Sigmoid colon (tissue), 7 donors: ENCODE results near the gene ANO2. TPM values are rescaled to one million over a fixed set of nuclear protein-coding genes. Genes with fewer than 3 reads are reported as not detected.

Source experiments
- DNase-seq: peaks from one replicate; pipeline ENCODE4 v3.0.0-alpha.2; 2019
- H3K27ac ChIP-seq, 4 donors: fragments of 200-600 bp; sonication (generic); one replicate each; pipeline ENCODE4 v1.5.1; 2016 to 2019; ENCODE audit warnings: mild to moderate bottlenecking in 1 of 4
- H3K27me3 ChIP-seq, 3 donors: fragments of 200-600 bp; sonication (generic); one replicate each; pipeline ENCODE4 v1.5.1; 2019; ENCODE audit warnings: mild to moderate bottlenecking in 1 of 3
- H3K36me3 ChIP-seq, 4 donors: fragments of 200-600 bp; sonication (generic); one replicate each; pipeline ENCODE4 v1.5.1; 2016 to 2019
- H3K4me1 ChIP-seq, 4 donors: fragments of 200-600 bp; sonication (generic); one replicate each; pipeline ENCODE4 v1.5.1; 2017 to 2019
- H3K4me3 ChIP-seq, 4 donors: fragments of 200-600 bp; sonication (generic); one replicate each; pipeline ENCODE4 v1.5.1; 2017 to 2019; ENCODE audit warnings: mild to moderate bottlenecking in 2 of 4, moderate library complexity in 1 of 4
- H3K9me3 ChIP-seq, 4 donors: fragments of 200-600 bp in 3 of 4; sonication (generic) in 3 of 4; one replicate each; pipeline versions ENCODE4 v1.5.1 to v1.6.1; 2013 to 2019
- CTCF ChIP-seq, 4 experiments: fragments of 450-650 bp in 3 of 4; fragments of 200-600 bp in 1 of 4; IDR thresholded peaks; one replicate each; pipeline ENCODE4 v1.5.1; 2016 to 2019; ENCODE audit warnings: antibody characterized with exemption in 4 of 4, mild to moderate bottlenecking in 3 of 4, moderate library complexity in 2 of 4
- EP300 ChIP-seq, 4 donors: sonication (generic); formaldehyde crosslinking; IDR thresholded peaks; one replicate each; pipeline ENCODE4 v1.6.1; 2017; ENCODE audit warnings: antibody characterized with exemption in 4 of 4
- POLR2A ChIP-seq, 2 donors: fragments of 450-650 bp; IDR thresholded peaks; one replicate each; pipeline ENCODE4 v1.6.1; 2016; ENCODE audit warnings: antibody characterized with exemption in 2 of 2, mild to moderate bottlenecking in 2 of 2, moderate library complexity in 2 of 2
- POLR2AphosphoS5 ChIP-seq, 4 donors: sonication (generic); formaldehyde crosslinking; IDR thresholded peaks; one replicate each; pipeline ENCODE4 v1.6.1; 2017; ENCODE audit warnings: antibody characterized with exemption in 4 of 4
- WGBS, 2 donors: extraction: QIAGEN DNeasy Blood & Tissue Kit; methylation state at CpG; one replicate each; pipeline ENCODE4 v1.1.7; 2013; 5-methylcytosine and 5-hydroxymethylcytosine counted together
- intact Hi-C: fragments of 100-400 bp; cut with DNase I; formaldehyde crosslinking; loops from one replicate; pipeline ENCODE4 v1.15.1; 2023
- polyA plus RNA-seq, 3 donors: library from polyadenylated mRNA; stranded (reverse); fragments of 200-250 nt; gene quantifications; one replicate each; pipeline ENCODE4 v1.2.3, GENCODE V29; 2013
- total RNA-seq, 4 donors: library from RNA; depleted of rRNA; stranded (reverse); fragments of >200 nt; gene quantifications; one replicate each; pipeline ENCODE4 v1.1.0, GENCODE V29; 2016
- donor health status: healthy with polysubstance abuse.
- donor health status: Bipolar disorder and iron deficiency.
- donor health status: healthy.

The ANO2 gene
- total and polyA plus RNA-seq, 7 donors, result 0.46 to 4.3 (median 1.8) TPM; not detected in 1

GRCh38 chr12:5692850-5693249 is 252.2 kb downstream of the ANO2 start:
- 91 to 94% methylated on average over 7 of the region's 7 CpGs for WGBS, 2 donors
- Histone ChIP-seq H3K9me3 (peaks cover 0 to 4% (median 0%) of the 10 kb centered on the region in 4 donors), H3K27me3 (no peaks in the 10 kb centered on the region), H3K27ac (no peak overlapping the region), H3K36me3 (no peaks in the 10 kb centered on the region), H3K4me1 (no peaks in the 10 kb centered on the region), H3K4me3 (no peak overlapping the region)
- no peak for DNase-seq
- intact Hi-C loops, result no loop called here
- no peak for TF ChIP-seq EP300 (IDR thresholded peaks at IDR 0.05)
- TF ChIP-seq POLR2AphosphoS5 (IDR thresholded peaks at IDR 0.05), result no peak
- no peak for TF ChIP-seq POLR2A (IDR thresholded peaks at IDR 0.05)
- TF ChIP-seq CTCF (IDR thresholded peaks at IDR 0.05), result no peak

DNA sequence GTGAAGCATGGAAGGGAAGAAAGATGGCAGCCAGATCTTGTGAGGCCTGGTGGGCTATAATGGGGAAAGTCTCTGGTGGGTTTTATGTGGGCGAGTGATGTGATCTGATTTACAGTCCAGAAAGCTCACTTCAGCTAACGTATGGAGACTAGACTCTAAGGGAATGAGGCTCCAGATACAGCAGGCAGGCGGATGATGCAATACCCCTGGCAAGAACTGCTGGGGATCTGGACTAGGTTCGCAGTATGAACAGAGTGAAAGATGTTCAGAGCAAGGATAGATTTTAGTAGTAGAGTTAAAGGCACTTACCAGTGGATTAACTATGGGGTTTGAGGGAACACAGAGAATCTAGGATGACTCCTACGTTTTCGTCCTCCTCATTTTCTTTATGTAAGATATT is 253.1 kb downstream of the ANO2 start:
- Histone ChIP-seq H3K36me3 (no peaks in the 10 kb centered on the region), H3K27me3 (no peaks in the 10 kb centered on the region), H3K27ac (no peak overlapping the region), H3K9me3 (no peaks in the 10 kb centered on the region), H3K4me3 (no peak overlapping the region), H3K4me1 (no peaks in the 10 kb centered on the region)
- no peak for DNase-seq
- TF ChIP-seq CTCF (IDR thresholded peaks at IDR 0.05) (no peak), POLR2A (IDR thresholded peaks at IDR 0.05) (no peak), EP300 (IDR thresholded peaks at IDR 0.05) (no peak), POLR2AphosphoS5 (IDR thresholded peaks at IDR 0.05) (no peak)
- 74% methylated on average over 6 of the region's 6 CpGs for WGBS, 2 donors
- intact Hi-C loops, result no loop called here

DNA sequence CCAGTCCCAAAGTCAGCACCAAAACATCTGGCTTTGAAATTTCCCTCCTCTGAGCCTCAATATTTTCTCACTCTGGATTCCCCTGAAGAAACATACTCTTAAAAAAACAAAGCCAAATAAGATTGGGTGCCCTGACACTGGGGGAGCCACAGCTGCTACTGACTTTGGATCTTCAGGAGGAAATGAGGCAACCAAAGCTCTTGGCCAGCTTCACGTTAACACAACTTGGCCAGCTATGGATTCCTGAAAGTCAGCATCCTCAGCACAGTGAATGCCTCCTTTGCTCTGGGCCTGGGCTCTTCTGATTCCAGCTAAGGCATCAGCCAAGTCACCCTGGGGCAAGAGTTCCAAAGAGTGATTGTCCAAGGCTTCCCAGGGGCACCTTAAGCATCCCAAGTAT is 254.8 kb downstream of the ANO2 start:
- no peak for TF ChIP-seq EP300 (IDR thresholded peaks at IDR 0.05)
- no peak for TF ChIP-seq POLR2AphosphoS5 (IDR thresholded peaks at IDR 0.05)
- no peak for TF ChIP-seq CTCF (IDR thresholded peaks at IDR 0.05)
- no peak for TF ChIP-seq POLR2A (IDR thresholded peaks at IDR 0.05)
- intact Hi-C loops, result no loop called here
- no peak overlapping the region for H3K27ac ChIP-seq
- H3K27me3 ChIP-seq, result no peaks in the 10 kb centered on the region
- DNase-seq, result no peak
- no peaks in the 10 kb centered on the region for H3K4me1 ChIP-seq
- no peaks in the 10 kb centered on the region for H3K9me3 ChIP-seq
- WGBS, 2 donors, result 77 to 87% methylated on average over 1 of the region's 1 CpG
- H3K36me3 ChIP-seq, result no peaks in the 10 kb centered on the region
- no peak overlapping the region for H3K4me3 ChIP-seq

GRCh38 chr12:5689773-5690172 is 255.3 kb downstream of the ANO2 start:
- intact Hi-C loops, result no loop called here
- H3K27me3 ChIP-seq, result no peaks in the 10 kb centered on the region
- DNase-seq, result no peak
- no peak for TF ChIP-seq CTCF (IDR thresholded peaks at IDR 0.05)
- TF ChIP-seq POLR2AphosphoS5 (IDR thresholded peaks at IDR 0.05), result no peak
- TF ChIP-seq EP300 (IDR thresholded peaks at IDR 0.05), result no peak
- TF ChIP-seq POLR2A (IDR thresholded peaks at IDR 0.05), result no peak
- 84 to 85% methylated on average over 1 of the region's 1 CpG for WGBS, 2 donors
- H3K4me3 ChIP-seq, result no peak overlapping the region
- no peaks in the 10 kb centered on the region for H3K9me3 ChIP-seq
- no peaks in the 10 kb centered on the region for H3K4me1 ChIP-seq
- H3K27ac ChIP-seq, result no peak overlapping the region
- H3K36me3 ChIP-seq, result no peaks in the 10 kb centered on the region

- TF ChIP-seq POLR2AphosphoS5 (IDR thresholded peaks at IDR 0.05) (no peak), EP300 (IDR thresholded peaks at IDR 0.05) (no peak), POLR2A (IDR thresholded peaks at IDR 0.05) (no peak), CTCF (IDR thresholded peaks at IDR 0.05) (no peak)
- WGBS, 2 donors, result 90 to 99% methylated on average over 2 of the region's 2 CpGs
- Histone ChIP-seq H3K4me3 (no peak overlapping the region), H3K9me3 (no peaks in the 10 kb centered on the region), H3K4me1 (no peaks in the 10 kb centered on the region), H3K27me3 (no peaks in the 10 kb centered on the region), H3K27ac (no peak overlapping the region), H3K36me3 (no peaks in the 10 kb centered on the region)
- intact Hi-C loops, result no loop called here
- no peak for DNase-seq
Measured at GRCh38 chr12:5688226-5688625, 256.8 kb downstream of the ANO2 start.
